ENCODE results near the gene FUT3. TPM values are rescaled to one million over a fixed set of nuclear protein-coding genes. Genes with fewer than 3 reads are reported as not detected.

FUT3 gene
- polyA plus RNA-seq, 3 donors, result not detected

DNA sequence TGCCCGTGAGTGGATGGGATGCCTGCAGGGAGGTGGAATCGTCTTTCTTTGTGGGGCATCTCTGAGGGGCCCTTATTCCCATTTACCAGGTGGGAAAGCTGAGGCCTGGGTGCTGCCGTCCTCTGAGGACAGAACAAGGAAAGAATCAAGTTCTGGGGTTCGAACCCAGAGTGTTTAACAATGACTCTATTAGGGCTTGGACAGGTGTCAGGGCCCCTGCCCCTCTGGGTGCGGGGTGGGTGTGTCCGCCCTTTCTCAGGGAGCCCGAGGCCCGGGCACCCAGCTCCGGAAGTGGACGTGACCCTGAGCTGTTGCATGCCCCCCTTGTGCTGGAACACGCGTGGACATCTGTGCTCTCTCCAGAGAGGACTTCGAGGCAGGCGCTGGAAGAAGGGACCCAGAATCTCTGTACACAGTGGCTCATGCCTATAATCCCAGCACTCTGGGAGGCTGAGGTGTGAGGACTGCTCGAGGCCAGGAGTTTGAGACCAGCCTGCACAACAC lies 41.6 kb upstream of the FUT3 start:
- H3K27me3 ChIP-seq (ENCODE audit: control insufficient read depth in 2 of 2, insufficient read depth in 2 of 2, low read length in 2 of 2), result peaks cover 0 to 14% of the 10 kb centered on the region in 2 donors
- H3K27ac ChIP-seq (ENCODE audit: low read depth in 1 of 2, low read length in 2 of 2), result no peak overlapping the region
- H3K36me3 ChIP-seq (replicated peaks in 1 of 2; ENCODE audit: control insufficient read depth in 1 of 2, insufficient read depth in 2 of 2, low read length in 2 of 2), result peaks cover 29 to 32% of the 10 kb centered on the region in 2 donors
- Mint-ChIP-seq H3K27me3 (ENCODE audit: low read depth in 3 of 3) (peaks cover 22 to 39% (median 24%) of the 10 kb centered on the region in 3 donors), H3K27ac (no peak overlapping the region), H3K36me3 (peaks cover 18 to 30% of the 10 kb centered on the region in 2 donors), H3K4me1 (no peaks in the 10 kb centered on the region), H3K4me3 (no peak overlapping the region), H3K9me3 (peaks cover 0 to 2% (median 0%) of the 10 kb centered on the region in 7 donors)
- TF ChIP-seq CTCF (IDR thresholded peaks at IDR 0.05), result peak; percentile 20
- H3K79me2 ChIP-seq (ENCODE audit: insufficient read depth, low read length), result peaks cover 3% of the 10 kb centered on the region
- no peak overlapping the region for H2AFZ ChIP-seq (ENCODE audit: insufficient read depth, low read depth, low read length, poor library complexity, severe bottlenecking)
- no peak overlapping the region for H3K9ac ChIP-seq (ENCODE audit: insufficient read depth, low read length, poor library complexity, severe bottlenecking)
- 65% methylated on average over 10 of the region's 15 CpGs for WGBS (ENCODE audit: insufficient coverage)
- no peaks in the 10 kb centered on the region for H3K4me1 ChIP-seq (ENCODE audit: control insufficient read depth in 1 of 2, insufficient read depth in 2 of 2, low read length in 2 of 2)
- no peak overlapping the region for H3K4me3 ChIP-seq (replicated peaks in 1 of 3; ENCODE audit: low read depth in 2 of 3, low read length in 3 of 3)
- peaks cover 15% of the 10 kb centered on the region for H4K20me1 ChIP-seq (ENCODE audit: insufficient read depth, low read length)
- no peak overlapping the region for H3K4me2 ChIP-seq (replicated peaks; ENCODE audit: extremely low read depth, low read length, poor library complexity, severe bottlenecking)
- intact Hi-C loops (cut with micrococcal nuclease), result loop anchor here in 1 of 2 donors (5.0 kb wide), 1 partner anchor 86 kb away; the partner anchor contains the start of gene NRTN
- no peak for DNase-seq
- no peaks in the 10 kb centered on the region for H3K9me3 ChIP-seq (replicated peaks in 1 of 2; ENCODE audit: control insufficient read depth in 1 of 2, insufficient read depth in 1 of 2, low read length in 2 of 2)

- H3K36me3 ChIP-seq (replicated peaks in 1 of 2; ENCODE audit: control insufficient read depth in 1 of 2, insufficient read depth in 2 of 2, low read length in 2 of 2), result peaks cover 24 to 30% of the 10 kb centered on the region in 2 donors
- no peak overlapping the region for H3K9ac ChIP-seq (ENCODE audit: insufficient read depth, low read length, poor library complexity, severe bottlenecking)
- H3K36me3 Mint-ChIP-seq, result peaks cover 18 to 27% of the 10 kb centered on the region in 2 donors
- peaks cover 0 to 14% of the 10 kb centered on the region in 2 donors for H3K27me3 ChIP-seq (ENCODE audit: control insufficient read depth in 2 of 2, insufficient read depth in 2 of 2, low read length in 2 of 2)
- H3K79me2 ChIP-seq (ENCODE audit: insufficient read depth, low read length), result no peaks in the 10 kb centered on the region
- H4K20me1 ChIP-seq (ENCODE audit: insufficient read depth, low read length), result peaks cover 8% of the 10 kb centered on the region
- no peak overlapping the region for H3K4me3 ChIP-seq (replicated peaks in 1 of 3; ENCODE audit: low read depth in 2 of 3, low read length in 3 of 3)
- H2AFZ ChIP-seq (ENCODE audit: insufficient read depth, low read depth, low read length, poor library complexity, severe bottlenecking), result no peak overlapping the region
- DNase-seq, result no peak
- peak overlapping the region in 1 of 2 donors; percentile 42 for H3K4me3 Mint-ChIP-seq
- no peaks in the 10 kb centered on the region for H3K9me3 ChIP-seq (replicated peaks in 1 of 2; ENCODE audit: control insufficient read depth in 1 of 2, insufficient read depth in 1 of 2, low read length in 2 of 2)
- WGBS (ENCODE audit: insufficient coverage), result 15% methylated on average over 37 of the region's 48 CpGs
- intact Hi-C loops (cut with micrococcal nuclease), result loop anchor here in 1 of 2 donors (5.0 kb wide), 1 partner anchor 85 kb away; the partner anchor contains the start of gene NRTN
- H3K4me1 ChIP-seq (ENCODE audit: control insufficient read depth in 1 of 2, insufficient read depth in 2 of 2, low read length in 2 of 2), result no peaks in the 10 kb centered on the region
- no peak overlapping the region for H3K27ac ChIP-seq (ENCODE audit: low read depth in 1 of 2, low read length in 2 of 2)
- H3K9me3 Mint-ChIP-seq, result peaks cover 0 to 2% (median 0%) of the 10 kb centered on the region in 7 donors
- peaks cover 22 to 41% (median 24%) of the 10 kb centered on the region in 3 donors for H3K27me3 Mint-ChIP-seq (ENCODE audit: low read depth in 3 of 3)
- no peak overlapping the region for H3K4me2 ChIP-seq (replicated peaks; ENCODE audit: extremely low read depth, low read length, poor library complexity, severe bottlenecking)
- no peak overlapping the region for H3K27ac Mint-ChIP-seq
- peak; percentile 63 for TF ChIP-seq CTCF (IDR thresholded peaks at IDR 0.05)
- no peaks in the 10 kb centered on the region for H3K4me1 Mint-ChIP-seq
Measured at GRCh38 chr19:5891938-5892771, 40.9 kb upstream of the FUT3 start.
